ENCODE results near the gene ERP27. TPM values are rescaled to one million over a fixed set of nuclear protein-coding genes. Genes with fewer than 3 reads are reported as not detected.

The ERP27 gene
- total and polyA plus RNA-seq, 2 donors (not counting 3 experiments of a cell fraction or from before 2014, with no cell fraction given) = 0.70 to 0.88 TPM

DNA sequence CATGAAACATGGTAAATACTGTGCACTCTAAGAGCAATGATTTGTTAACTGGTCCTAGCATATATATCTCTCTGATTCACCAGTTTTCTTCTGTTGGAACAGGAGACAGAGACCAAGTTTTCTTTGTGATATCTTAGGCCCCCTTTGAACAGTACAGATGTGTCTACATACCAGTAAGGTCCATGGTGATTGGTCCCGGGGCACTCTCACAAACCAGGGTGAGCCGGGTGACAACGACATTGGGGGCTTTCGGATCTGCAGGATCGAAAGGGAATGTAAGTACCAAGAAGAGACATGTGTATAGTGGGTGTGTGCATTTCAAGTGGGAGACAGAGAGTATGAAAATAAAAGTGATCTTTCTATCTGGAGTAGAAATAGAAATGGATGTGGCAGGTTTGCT lies 11.3 kb upstream of the ERP27 start:
- FAIRE-seq = no peak
- H3K79me2 ChIP-seq (ENCODE audit: control insufficient read depth, insufficient read depth, low read length) = peaks cover 66% of the 10 kb centered on the region

More for the DNA sequence above, 11.3 kb upstream of the ERP27 start:
- CTCF ChIA-PET = interaction anchor here (1.0 kb wide), 1 partner anchor 46 kb away, joined by 3 read pairs; no protein-coding TSS in a partner anchor
- Histone ChIP-seq H3K4me2 (ENCODE audit: insufficient read depth, low read length) (peak overlapping the region; percentile 68), H3K4me3 (replicated peaks in 1 of 3; ENCODE audit: insufficient read depth in 1 of 3, low read depth in 1 of 3, low read length in 3 of 3) (no peak overlapping the region), H3K4me1 (ENCODE audit: control insufficient read depth, extremely low read depth, insufficient read depth, low read length) (peaks cover 82% of the 10 kb centered on the region), H3K9me1 (replicated peaks; ENCODE audit: control insufficient read depth, extremely low read depth, insufficient read depth, low read length) (no peaks in the 10 kb centered on the region), H3K9ac (replicated peaks; ENCODE audit: extremely low read depth, insufficient read depth, low read length) (peak overlapping the region; percentile 85), H4K20me1 (replicated peaks; ENCODE audit: control insufficient read depth, extremely low read depth, insufficient read depth, low read length) (no peaks in the 10 kb centered on the region), H3K27ac (ENCODE audit: insufficient read depth, low read depth, low read length) (peak overlapping the region; percentile 94), H3K36me3 (ENCODE audit: control insufficient read depth in 2 of 2, extremely low read depth in 1 of 2, insufficient read depth in 2 of 2, low read length in 2 of 2) (peaks cover 14 to 40% of the 10 kb centered on the region in 2 experiments), H2AFZ (ENCODE audit: low read depth, low read length) (no peak overlapping the region), H3K27me3 (ENCODE audit: control insufficient read depth in 2 of 2, insufficient read depth in 2 of 2, low read length in 2 of 2) (no peaks in the 10 kb centered on the region), H3K9me3 (replicated peaks; ENCODE audit: control insufficient read depth, insufficient read depth, low read length) (no peaks in the 10 kb centered on the region)
- intact Hi-C loops (cut with micrococcal nuclease) (loop anchor here (10.0 kb wide), 1 partner anchor 695 kb away; no protein-coding TSS in a partner anchor), dilution Hi-C loops (cut with MboI; ENCODE audit: extremely low pct_ligation_motif_present, low sequenced_read_pairs) (loop anchor here (10.0 kb wide), 1 partner anchor 115 kb away; no protein-coding TSS in a partner anchor)
- POLR2A ChIA-PET = no interaction called here
- DNase-seq (ENCODE audit: low read depth, low spot score) = no peak
- no TSS peak for BruUV-seq (replicated peaks)
- TF ChIP-seq POLR2AphosphoS5 (IDR thresholded peaks at IDR 0.05; ENCODE audit: insufficient read depth, low read depth, low read length) = no peak
- no peak for TF ChIP-seq CTCF (IDR thresholded peaks at IDR 0.05; ENCODE audit: extremely low read depth in 1 of 2, insufficient read depth in 1 of 2, low read depth in 1 of 2, low read length in 2 of 2)
- no peak for TF ChIP-seq GATA2 (IDR thresholded peaks at IDR 0.05; ENCODE audit: insufficient read depth, insufficient read length, low read depth, low read length)
- TF ChIP-seq EZH2 (IDR thresholded peaks at IDR 0.05; ENCODE audit: borderline replicate concordance, low read depth, low read length, severe bottlenecking) = no peak
- TF ChIP-seq FOS (IDR thresholded peaks at IDR 0.05; ENCODE audit: borderline replicate concordance, insufficient read depth, low read length) = no peak
